Mucosa of descending colon (tissue), 3 donors: Measurements from ENCODE around the gene CIC. TPM values are rescaled to one million over a fixed set of nuclear protein-coding genes. Genes with fewer than 3 reads are reported as not detected.

Experiments used
- ATAC-seq: fragments of 200-7000 bp; cut with Tn5 transposase; one replicate; pipeline ENCODE4 v1.9.1; 2020; ENCODE audit warnings: mild to moderate bottlenecking, moderate library complexity
- DNase-seq, 3 donors: peaks; one replicate each; pipeline ENCODE4 v3.0.0-alpha.2; 2020
- H3K36me3 ChIP-seq: fragments of 200-600 bp; one replicate; pipeline ENCODE4 v1.8.0; 2021; ENCODE audit warnings: low read depth, mild to moderate bottlenecking
- H3K4me1 ChIP-seq: fragments of 200-600 bp; one replicate; pipeline ENCODE4 v1.8.0; 2021; ENCODE audit warnings: low read depth, mild to moderate bottlenecking
- H3K4me3 ChIP-seq: fragments of 200-600 bp; one replicate; pipeline ENCODE4 v1.8.0; 2021; ENCODE audit warnings: mild to moderate bottlenecking
- H3K9me3 ChIP-seq: fragments of 200-600 bp; one replicate; pipeline ENCODE4 v1.8.0; 2021; ENCODE audit warnings: mild to moderate bottlenecking
- intact Hi-C, 2 donors: fragments of 100-400 bp; cut with DNase I in 1 of 2; cut with micrococcal nuclease in 1 of 2; formaldehyde crosslinking; loops; one replicate each; pipeline versions ENCODE4 v1.11.0 to v1.11.1; 2022; cut with DNase I, micrococcal nuclease
- total RNA-seq, 3 donors: library from RNA; stranded (reverse); fragmentation: NEBNext Ultra II Directional in 2 of 3; extraction: Animal tissue kit (Norgen Biotek cat#: 25700) in 2 of 3; gene quantifications; one replicate each; pipeline versions ENCODE4 v1.2.1 to v1.2.4, GENCODE V29; 2021 to 2023
- TF ChIP-seq, protein P1 (sequence below): fragments of 200-600 bp; IDR thresholded peaks from one replicate; pipeline ENCODE4 v1.8.0; 2022; ENCODE audit warnings: antibody characterized with exemption, mild to moderate bottlenecking
- donor health status: DM: no; HTN: no; CAD: no; lungs with moderate emphysema.
- donor health status: DM: no; HTN: no; CAD: no.
- donor health status: DM: no; HTN: yes; CAD: no.

The CIC gene
- total RNA-seq, 3 donors from 2014 or later = 47.3 to 78.0 (median 50.0) TPM

DNA sequence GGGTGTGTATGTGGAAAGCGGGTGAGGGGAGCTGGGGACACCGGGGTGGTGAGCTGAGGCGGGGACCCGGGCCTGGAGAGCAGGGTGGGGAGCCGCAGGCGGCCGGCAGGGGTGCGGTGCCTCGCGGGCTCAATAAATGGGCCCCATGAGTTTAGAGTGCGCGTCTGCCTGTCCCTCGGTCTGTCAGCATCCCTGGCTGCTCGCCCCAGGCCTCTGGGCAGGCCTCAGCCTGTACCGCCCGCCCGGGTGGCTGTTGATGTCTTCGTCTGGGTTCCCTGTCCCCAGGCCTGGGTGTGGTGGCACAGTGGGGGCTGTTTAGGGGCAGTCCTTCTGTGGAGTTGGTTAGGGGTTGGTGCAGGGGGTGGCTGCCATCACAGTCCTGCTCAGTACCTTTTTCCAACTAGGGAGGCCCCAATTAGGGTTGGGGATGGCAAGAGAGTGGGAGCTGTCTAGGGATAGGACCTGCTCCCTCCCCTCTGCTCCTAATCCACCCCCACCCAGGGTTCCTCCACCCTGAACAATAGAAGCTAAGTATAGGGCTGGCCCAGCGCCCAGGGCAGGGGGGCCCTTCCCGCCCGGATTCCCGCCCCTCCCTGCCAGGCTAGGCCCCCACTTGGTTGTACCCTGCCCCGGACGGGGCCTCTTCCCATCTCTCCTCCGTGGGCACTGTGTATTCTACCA lies 12.2 kb downstream of the CIC start:
- TF ChIP-seq, protein P1, sequence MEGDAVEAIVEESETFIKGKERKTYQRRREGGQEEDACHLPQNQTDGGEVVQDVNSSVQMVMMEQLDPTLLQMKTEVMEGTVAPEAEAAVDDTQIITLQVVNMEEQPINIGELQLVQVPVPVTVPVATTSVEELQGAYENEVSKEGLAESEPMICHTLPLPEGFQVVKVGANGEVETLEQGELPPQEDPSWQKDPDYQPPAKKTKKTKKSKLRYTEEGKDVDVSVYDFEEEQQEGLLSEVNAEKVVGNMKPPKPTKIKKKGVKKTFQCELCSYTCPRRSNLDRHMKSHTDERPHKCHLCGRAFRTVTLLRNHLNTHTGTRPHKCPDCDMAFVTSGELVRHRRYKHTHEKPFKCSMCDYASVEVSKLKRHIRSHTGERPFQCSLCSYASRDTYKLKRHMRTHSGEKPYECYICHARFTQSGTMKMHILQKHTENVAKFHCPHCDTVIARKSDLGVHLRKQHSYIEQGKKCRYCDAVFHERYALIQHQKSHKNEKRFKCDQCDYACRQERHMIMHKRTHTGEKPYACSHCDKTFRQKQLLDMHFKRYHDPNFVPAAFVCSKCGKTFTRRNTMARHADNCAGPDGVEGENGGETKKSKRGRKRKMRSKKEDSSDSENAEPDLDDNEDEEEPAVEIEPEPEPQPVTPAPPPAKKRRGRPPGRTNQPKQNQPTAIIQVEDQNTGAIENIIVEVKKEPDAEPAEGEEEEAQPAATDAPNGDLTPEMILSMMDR = no peak
- peaks cover 59% of the 10 kb centered on the region for H3K4me1 ChIP-seq
- DNase-seq (peak in 2 of 3 donors; percentile 52 to 81), ATAC-seq (no peak)
- no peak overlapping the region for H3K4me3 ChIP-seq
- H3K36me3 ChIP-seq = no peaks in the 10 kb centered on the region
- no peaks in the 10 kb centered on the region for H3K9me3 ChIP-seq
- intact Hi-C loops = loop anchor here in 1 of 2 donors (5.0 kb wide), 1 partner anchor 34 kb away; no protein-coding TSS in a partner anchor

DNA sequence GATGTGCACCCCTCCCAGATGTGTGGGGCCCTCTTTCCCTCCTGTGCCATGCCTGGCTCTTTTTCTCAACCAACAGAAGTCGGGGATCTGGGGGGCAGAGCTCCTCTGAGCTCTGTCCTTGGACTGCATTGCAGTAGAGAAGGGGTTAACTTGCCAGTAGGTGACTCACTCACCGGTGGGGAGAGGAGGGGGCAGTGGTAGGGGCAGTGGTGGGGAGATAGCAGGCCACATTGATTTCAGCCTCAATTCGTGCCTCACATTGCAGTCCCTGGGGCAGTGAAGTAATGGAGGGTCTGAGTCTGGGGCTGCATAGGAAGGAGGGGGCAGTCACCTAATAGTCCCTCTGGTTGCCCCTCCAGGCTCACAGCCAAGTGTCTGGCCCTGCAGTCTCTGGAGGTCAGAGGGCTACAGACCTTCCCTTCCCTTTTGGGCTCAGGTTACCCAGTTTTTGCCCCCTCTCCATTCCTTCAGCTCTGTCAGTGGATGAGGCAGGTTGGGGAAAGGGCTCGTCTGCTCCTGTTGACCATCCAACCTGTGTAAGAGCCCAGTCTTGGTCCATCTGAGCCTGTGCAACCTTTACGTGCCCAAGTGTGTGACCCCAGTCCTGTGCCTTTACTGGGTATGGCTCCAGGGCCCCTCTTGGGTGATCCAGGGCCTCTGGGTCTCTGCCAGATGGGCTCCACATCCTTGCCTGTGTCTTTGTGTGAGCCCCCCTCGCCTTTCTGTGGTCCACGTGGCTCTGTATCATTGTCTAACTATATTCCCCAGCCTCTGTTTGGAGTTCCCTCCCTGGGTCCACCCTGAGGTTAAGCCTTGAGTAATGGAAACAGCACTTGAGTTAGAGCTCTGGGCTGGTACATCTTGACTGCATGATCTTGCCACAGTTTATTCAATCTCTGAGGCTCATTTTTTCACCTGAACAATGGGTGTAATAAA lies 13.0 kb downstream of the CIC start:
- H3K9me3 ChIP-seq = no peaks in the 10 kb centered on the region
- peaks cover 59% of the 10 kb centered on the region for H3K4me1 ChIP-seq
- no peaks in the 10 kb centered on the region for H3K36me3 ChIP-seq
- DNase-seq (no peak), ATAC-seq (no peak)
- intact Hi-C loops = loop anchor here in 1 of 2 donors (5.0 kb wide), 1 partner anchor 35 kb away; no protein-coding TSS in a partner anchor
- H3K4me3 ChIP-seq = no peak overlapping the region
- TF ChIP-seq, protein P1 = no peak

DNA sequence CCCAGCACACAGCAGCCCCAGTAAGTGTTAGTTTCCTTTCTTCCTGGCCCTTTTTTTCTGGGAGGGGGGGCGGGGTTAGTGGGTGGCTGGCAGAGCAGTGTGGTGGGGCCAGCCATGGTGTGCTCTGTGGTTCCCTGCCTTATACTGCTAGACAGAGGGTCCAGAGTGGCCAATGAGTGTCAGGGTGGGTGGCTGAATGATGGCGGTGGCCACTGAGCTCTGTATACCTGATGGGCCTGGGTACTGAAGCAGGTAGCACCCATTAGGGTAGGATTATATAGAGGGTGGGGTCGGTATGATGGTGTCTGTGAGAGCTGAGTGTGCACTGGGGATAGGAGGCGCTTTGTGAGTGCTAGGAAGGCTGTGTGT lies 13.8 kb downstream of the CIC start:
- Histone ChIP-seq H3K4me3 (no peak overlapping the region), H3K36me3 (no peaks in the 10 kb centered on the region), H3K4me1 (peaks cover 58% of the 10 kb centered on the region), H3K9me3 (no peaks in the 10 kb centered on the region)
- intact Hi-C loops = loop anchor here in 1 of 2 donors (5.0 kb wide), 1 partner anchor 36 kb away; no protein-coding TSS in a partner anchor
- TF ChIP-seq, protein P1 = no peak
- ATAC-seq = no peak
- DNase-seq = no peak

DNA sequence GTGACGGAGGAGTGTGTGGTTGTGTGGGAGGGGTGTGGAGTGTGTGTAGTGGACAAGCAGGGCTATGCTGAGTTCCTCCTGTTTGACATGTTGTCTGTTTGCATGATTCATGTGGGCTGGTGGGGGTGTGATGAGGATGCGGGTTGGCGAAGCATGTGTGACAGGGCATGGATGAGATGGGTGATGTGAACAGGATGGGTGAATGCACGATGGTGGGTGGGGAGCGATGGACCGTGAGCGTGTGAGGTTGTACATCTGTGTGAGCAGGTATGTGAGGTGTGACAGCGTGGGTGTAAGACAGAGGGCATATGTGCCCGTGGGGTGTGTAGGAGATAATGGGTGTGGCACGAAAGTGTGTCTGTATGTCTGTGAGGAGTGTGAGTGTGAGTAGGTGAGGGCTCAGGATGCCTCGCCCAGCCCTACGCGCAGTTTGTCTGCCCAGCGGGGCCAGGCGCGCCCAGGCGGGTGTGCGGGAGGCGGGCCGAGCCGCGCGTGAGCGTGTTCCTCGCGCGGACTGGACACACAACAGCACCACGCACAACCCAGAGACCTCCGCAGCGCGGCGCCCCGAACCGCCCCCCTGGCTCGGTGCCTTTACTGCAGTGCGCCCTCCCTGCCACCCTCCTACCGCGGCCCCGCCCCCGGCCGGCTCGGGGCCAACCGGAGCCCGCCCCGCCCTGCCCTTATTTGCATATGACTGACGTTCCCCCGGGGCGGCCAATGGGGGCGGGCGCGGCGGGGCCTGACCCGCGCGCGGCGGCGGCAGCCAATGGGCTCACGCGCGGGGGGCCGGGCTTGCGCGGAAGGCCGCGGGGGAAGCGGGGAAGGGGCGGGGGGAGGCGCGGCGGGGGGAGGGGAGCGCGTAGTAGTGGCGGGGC lies 14.4 kb downstream of the CIC start:
- H3K36me3 ChIP-seq = no peaks in the 10 kb centered on the region
- DNase-seq (peak; percentile 97 to 98 (median 97)), ATAC-seq (peak; percentile 82)
- no peaks in the 10 kb centered on the region for H3K9me3 ChIP-seq
- TF ChIP-seq, protein P1 = no peak
- H3K4me1 ChIP-seq = peaks cover 52% of the 10 kb centered on the region
- peak overlapping the region; percentile 46 for H3K4me3 ChIP-seq
- intact Hi-C loops = loop anchor here in 1 of 2 donors (5.0 kb wide), 1 partner anchor 36 kb away; no protein-coding TSS in a partner anchor

DNA sequence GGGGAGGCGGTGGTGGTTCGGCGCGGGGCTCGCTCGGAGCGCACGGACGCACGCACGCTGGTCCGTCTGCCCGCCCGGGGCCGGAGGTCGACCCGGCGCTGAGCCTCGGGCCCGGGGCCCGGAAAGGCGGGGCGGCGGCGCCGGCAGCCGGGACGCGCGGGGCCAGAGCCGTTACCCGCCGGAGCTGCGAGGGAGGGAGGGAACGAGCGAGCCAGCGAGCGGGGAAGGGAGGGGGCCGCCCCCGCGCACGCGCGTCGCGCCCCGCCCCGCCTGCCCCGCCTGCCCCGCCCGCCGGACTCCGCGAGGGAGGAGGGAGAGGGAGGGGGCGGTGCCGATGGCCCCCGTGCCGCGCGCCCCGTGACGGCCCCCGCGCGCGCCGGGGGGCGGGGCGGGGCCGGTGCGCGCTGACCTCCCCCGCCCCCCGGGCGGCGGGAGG lies 15.0 kb downstream of the CIC start:
- H3K36me3 ChIP-seq = no peaks in the 10 kb centered on the region
- DNase-seq (peak; percentile 71 to 89 (median 89)), ATAC-seq (peak; percentile 68)
- peaks cover 46% of the 10 kb centered on the region for H3K4me1 ChIP-seq
- no peaks in the 10 kb centered on the region for H3K9me3 ChIP-seq
- intact Hi-C loops = loop anchor here in 1 of 2 donors (5.0 kb wide), 1 partner anchor 37 kb away; no protein-coding TSS in a partner anchor
- TF ChIP-seq, protein P1 = no peak
- peak overlapping the region; percentile 46 for H3K4me3 ChIP-seq
